Ishikawa (cell line): ENCODE results near the gene PRELID1.

Source experiments
- EGR1 ChIP-seq: IDR thresholded peaks from 2 replicates; pipeline ENCODE4 v1.6.1; 2012
- RAD21 ChIP-seq: IDR thresholded peaks from 2 replicates; pipeline ENCODE4 v1.6.1; 2012; ENCODE audit warnings: low read depth
- REST ChIP-seq: IDR thresholded peaks from 2 replicates; pipeline ENCODE4 v1.6.1; 2012; ENCODE audit warnings: low read depth, mild to moderate bottlenecking

- TF ChIP-seq RAD21 (no peak), REST (no peak), EGR1 (no peak)
Observed at GRCh38 chr5:177325868-177326381, 22.3 kb downstream of the PRELID1 start.
